ENCODE measurements around the gene TBC1D2. TPM values are rescaled to one million over a fixed set of nuclear protein-coding genes. Genes with fewer than 3 reads are reported as not detected.

TBC1D2 gene
- total and polyA plus RNA-seq, 2 experiments from 2014 or later = 3.7 to 6.8 TPM

- TF ChIP-seq CTCF (conservative IDR thresholded peaks at IDR 0.05; ENCODE audit: low read depth in 2 of 2) (no peak), EZH2 (IDR thresholded peaks at IDR 0.05; ENCODE audit: low read depth, unreplicated experiment) (no peak)
Measured at GRCh38 chr9:98159790-98160189, 95.7 kb downstream of the TBC1D2 start (continued).

- Histone ChIP-seq H4K20me1 (replicated peaks; ENCODE audit: insufficient read depth) (peaks cover 2% of the 10 kb centered on the region; the same call in 1 of the 2 replicates), H3K9me2 (ENCODE audit: insufficient read depth) (no peaks in the 10 kb centered on the region), H2AFZ (no peak overlapping the region), H3K4me1 (ENCODE audit: insufficient read depth) (no peaks in the 10 kb centered on the region), H3K79me2 (replicated peaks; ENCODE audit: insufficient read depth) (no peaks in the 10 kb centered on the region; the same call in 1 of the 2 replicates), H3K36me3 (ENCODE audit: insufficient read depth) (0 out of 2 replicates have a peak, but pooled peaks cover 5% of the 10 kb centered on the region), H3K4me3 (no peak overlapping the region), H3K27ac (ENCODE audit: low read depth) (no peak overlapping the region), H3K27me3 (ENCODE audit: insufficient read depth) (no peaks in the 10 kb centered on the region), H3K4me2 (no peak overlapping the region), H3F3A (replicated peaks; ENCODE audit: low read depth) (no peaks in the 10 kb centered on the region)
- H3K27ac Mint-ChIP-seq = no peak overlapping the region
- peaks cover 1% of the 10 kb centered on the region for H3K27me3 Mint-ChIP-seq (ENCODE audit: insufficient read depth, low read depth, poor library complexity)
- ATAC-seq = no peak
- no peak for DNase-seq (ENCODE audit: low spot score)
- H3K36me3 Mint-ChIP-seq (ENCODE audit: low read depth) = no peaks in the 10 kb centered on the region; the same call in 2 of the 3 replicates
- no peaks in the 10 kb centered on the region for H3K9me3 Mint-ChIP-seq
- no peak overlapping the region for H3K4me3 Mint-ChIP-seq
- H3K4me1 Mint-ChIP-seq = no peaks in the 10 kb centered on the region; the same call in 2 of the 3 replicates
- TF ChIP-seq POLR2AphosphoS5 (IDR thresholded peaks at IDR 0.05; ENCODE audit: low read depth) = no peak
- no peak for TF ChIP-seq ZNF114 (CRISPR knock-in tag; IDR thresholded peaks at IDR 0.05)
- no peak for TF ChIP-seq ETS1 (IDR thresholded peaks at IDR 0.05)
- TF ChIP-seq ZNF462 (CRISPR knock-in tag; IDR thresholded peaks at IDR 0.05) = no peak
- TF ChIP-seq REST (IDR thresholded peaks at IDR 0.05; ENCODE audit: unreplicated experiment) = no peak
- TF ChIP-seq ZNF331 (CRISPR knock-in tag; IDR thresholded peaks at IDR 0.05; ENCODE audit: low read depth) = no peak
- TF ChIP-seq STAT1 (IDR thresholded peaks at IDR 0.05; ENCODE audit: unreplicated experiment) = no peak
- no peak for TF ChIP-seq EZH2 (IDR thresholded peaks at IDR 0.05; ENCODE audit: low read depth, unreplicated experiment)
- no peak for TF ChIP-seq NANOG (IDR thresholded peaks at IDR 0.05; ENCODE audit: borderline replicate concordance)
- no peak for TF ChIP-seq CTCF (conservative IDR thresholded peaks at IDR 0.05; ENCODE audit: low read depth in 2 of 2)
Measured at GRCh38 chr9:98159301-98159700, 96.1 kb downstream of the TBC1D2 start.
